GM20431 (cell line): ENCODE data around the gene NPC1.

ENCODE experiments used
- in situ Hi-C: fragments of 300-500 bp; cut with MseI, MboI; formaldehyde crosslinking; loops from one replicate; pipeline ENCODE4 v1.15.0; 2020; ENCODE audit warnings: low sequenced_read_pairs; ENCODE audit not compliant: unreplicated experiment

The NPC1 gene

GRCh38 chr18:23612434-23613090, 26.3 kb upstream of the NPC1 start:
- in situ Hi-C loops: no loop called here

- in situ Hi-C loops: no loop called here
Measured at GRCh38 chr18:23609390-23610023, 23.2 kb upstream of the NPC1 start.

- in situ Hi-C loops: no loop called here
Measured at GRCh38 chr18:23608211-23608610, 21.9 kb upstream of the NPC1 start.

GRCh38 chr18:23605941-23606340, 19.6 kb upstream of the NPC1 start:
- in situ Hi-C loops: no loop called here

GRCh38 chr18:23599809-23600208, 13.5 kb upstream of the NPC1 start:
- in situ Hi-C loops: no loop called here

GRCh38 chr18:23596183-23596582, 9.9 kb upstream of the NPC1 start:
- in situ Hi-C loops: no loop called here

- in situ Hi-C loops: no loop called here
Measured at GRCh38 chr18:23595591-23595990, 9.3 kb upstream of the NPC1 start.

- in situ Hi-C loops: no loop called here
Measured at GRCh38 chr18:23593720-23594119, 7.4 kb upstream of the NPC1 start.

GRCh38 chr18:23592911-23593310, 6.6 kb upstream of the NPC1 start:
- in situ Hi-C loops: no loop called here

- in situ Hi-C loops: no loop called here
Measured at GRCh38 chr18:23591011-23591410, 4.7 kb upstream of the NPC1 start.

- in situ Hi-C loops: no loop called here
Measured at GRCh38 chr18:23588836-23589560, 2.7 kb upstream of the NPC1 start.

- in situ Hi-C loops: no loop called here
Measured at GRCh38 chr18:23587220-23587642, 925 bp upstream of the NPC1 start.

- in situ Hi-C loops: no loop called here
Measured at GRCh38 chr18:23585897-23586248, 433 bp downstream of the NPC1 start.

- in situ Hi-C loops: no loop called here
Measured at GRCh38 chr18:23585007-23585871, 1.1 kb downstream of the NPC1 start.

GRCh38 chr18:23584019-23584983, 2.0 kb downstream of the NPC1 start:
- in situ Hi-C loops: no loop called here

GRCh38 chr18:23583071-23583865, 3.0 kb downstream of the NPC1 start:
- in situ Hi-C loops: no loop called here

- in situ Hi-C loops: no loop called here
Measured at GRCh38 chr18:23580677-23581367, 5.5 kb downstream of the NPC1 start.
